COLO829 (cell line): Measurements from ENCODE around the gene TH.

ENCODE experiments used
- DNase-seq: peaks from one replicate; pipeline ENCODE4 v3.0.0; 2012; ENCODE audit warnings: low spot score

Gene TH

DNA sequence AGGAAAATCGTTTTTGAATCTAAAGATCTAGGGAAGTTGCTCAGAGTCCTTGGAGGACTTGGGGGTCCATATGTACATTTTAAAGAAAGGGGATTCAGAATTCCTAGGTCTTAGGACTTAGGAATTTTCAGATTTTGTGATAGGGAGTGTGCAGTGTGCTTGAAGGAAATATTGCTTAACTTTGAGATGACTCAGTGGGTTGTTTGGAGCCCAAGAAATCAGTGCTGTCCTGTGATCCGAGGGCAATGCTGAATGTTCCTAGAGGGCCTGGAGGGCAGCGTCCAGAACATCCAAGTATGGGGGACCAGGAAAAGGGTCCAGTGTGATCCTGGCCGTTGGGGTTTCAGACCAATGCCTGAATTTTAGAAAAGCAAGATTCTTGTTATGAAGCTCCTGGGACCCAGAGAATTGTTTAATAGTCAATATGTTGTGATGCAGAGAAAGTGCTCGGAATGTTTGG lies 29.3 kb downstream of the TH start:
- DNase-seq, result no peak

DNA sequence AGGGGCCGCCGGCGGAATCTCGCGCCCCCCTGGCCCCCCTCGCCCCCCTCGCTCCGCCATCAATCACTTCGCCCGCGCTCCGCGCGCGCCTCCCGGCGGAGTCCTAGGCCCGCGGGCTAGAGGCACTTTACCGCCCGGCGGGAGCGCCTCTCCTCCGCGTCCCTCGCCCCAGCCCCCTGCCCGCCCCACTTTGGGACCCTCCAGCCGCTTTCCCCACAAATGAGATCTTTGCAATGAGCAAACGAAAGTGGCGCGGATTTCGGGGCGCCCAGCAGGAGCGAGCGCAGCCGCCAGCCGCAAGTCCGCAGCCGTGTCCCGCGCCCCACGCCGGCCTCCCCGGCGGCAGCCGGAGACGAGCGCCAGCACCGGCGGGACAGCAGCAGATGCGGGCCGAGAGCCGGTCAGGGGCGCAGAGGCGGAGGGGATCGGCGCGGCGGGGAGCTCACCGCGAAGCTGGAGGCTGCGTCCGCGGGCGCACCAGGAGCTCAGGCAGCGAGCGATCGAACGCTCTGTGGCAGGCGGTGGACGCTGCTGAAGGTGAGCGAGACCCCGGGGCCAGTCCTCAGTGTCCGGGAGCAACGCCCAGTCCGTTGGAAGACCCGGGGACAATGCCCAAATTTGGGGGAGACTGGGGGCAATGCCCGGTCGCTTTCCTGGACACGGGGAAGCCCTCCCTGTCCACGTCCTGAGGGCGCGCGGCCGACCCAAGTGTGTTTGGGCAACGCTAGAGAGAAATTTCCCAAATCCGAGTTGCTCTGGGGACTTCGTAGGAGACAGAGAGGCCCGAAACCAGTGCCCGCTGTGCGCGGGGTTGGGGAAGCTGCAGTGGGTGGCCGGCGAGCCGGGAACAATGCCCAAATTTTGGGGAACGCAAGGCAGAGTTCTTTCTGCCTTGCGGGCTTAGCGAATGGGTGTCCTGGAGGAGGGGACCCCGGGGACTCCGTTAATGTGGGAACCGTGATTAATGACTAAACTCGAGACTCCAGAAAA lies 30.9 kb downstream of the TH start:
- DNase-seq, result no peak

DNA sequence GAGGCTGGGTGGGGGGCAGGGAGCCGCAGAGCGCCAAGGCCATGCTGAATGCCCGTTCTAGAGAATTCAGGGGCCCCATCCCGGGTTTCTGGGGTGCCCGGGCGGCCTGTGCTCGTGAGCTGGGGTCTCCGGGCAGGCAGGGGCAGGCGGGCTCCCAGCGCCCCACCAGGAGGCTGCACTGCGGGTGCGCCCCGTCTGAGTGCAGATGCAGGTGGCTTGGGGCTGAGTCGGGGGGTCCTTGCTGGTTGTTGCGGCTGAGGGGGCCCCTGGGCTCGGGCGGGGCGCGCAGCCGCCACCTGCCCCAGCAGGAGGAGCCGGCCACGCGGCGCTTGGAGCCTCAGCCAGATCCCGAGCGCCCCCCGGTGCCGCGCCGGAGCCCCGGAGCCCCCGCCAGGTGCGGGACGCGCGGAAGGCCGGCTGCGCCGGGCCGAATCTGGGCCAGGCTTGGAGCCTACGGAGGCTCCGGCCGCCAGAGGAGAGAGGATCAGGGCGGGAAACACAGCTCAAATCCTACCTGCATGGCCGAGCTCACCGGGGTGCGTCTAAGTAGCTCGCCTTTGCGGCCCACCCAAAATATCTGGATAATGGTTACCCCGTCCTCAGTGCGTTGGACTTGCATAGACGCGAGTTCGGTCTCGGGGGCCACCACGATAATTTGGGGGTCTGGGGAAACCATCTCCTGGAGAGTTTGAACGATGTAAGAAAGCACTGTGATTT lies 31.8 kb downstream of the TH start:
- no peak for DNase-seq

DNA sequence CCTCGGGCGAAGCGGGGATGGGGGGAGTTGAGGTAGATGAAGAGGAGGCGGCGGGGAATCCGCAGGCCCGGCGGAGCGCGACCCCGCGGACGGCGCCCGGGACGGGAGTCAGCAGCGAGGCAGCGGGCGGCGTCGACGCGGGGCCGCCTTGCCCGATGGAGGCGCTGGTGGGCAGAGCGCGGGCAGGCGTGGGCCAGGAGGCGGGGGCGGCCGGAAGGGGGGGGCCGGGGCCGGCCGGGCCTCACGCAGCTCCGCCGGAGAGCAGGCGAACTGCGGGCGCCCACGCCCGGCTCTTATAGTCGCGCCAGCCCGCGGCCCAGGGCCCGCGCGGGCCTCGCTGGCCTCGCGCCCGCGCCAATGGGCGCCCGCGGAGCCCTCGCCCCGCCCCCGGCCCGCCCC lies 32.5 kb downstream of the TH start, which contains the start of gene IGF2:
Gene IGF2, minus strand, starts transcription at position 267 of the 399 bp plus-strand sequence. CDS start 3,866 bp downstream, outside the sequence.
- no peak for DNase-seq

DNA sequence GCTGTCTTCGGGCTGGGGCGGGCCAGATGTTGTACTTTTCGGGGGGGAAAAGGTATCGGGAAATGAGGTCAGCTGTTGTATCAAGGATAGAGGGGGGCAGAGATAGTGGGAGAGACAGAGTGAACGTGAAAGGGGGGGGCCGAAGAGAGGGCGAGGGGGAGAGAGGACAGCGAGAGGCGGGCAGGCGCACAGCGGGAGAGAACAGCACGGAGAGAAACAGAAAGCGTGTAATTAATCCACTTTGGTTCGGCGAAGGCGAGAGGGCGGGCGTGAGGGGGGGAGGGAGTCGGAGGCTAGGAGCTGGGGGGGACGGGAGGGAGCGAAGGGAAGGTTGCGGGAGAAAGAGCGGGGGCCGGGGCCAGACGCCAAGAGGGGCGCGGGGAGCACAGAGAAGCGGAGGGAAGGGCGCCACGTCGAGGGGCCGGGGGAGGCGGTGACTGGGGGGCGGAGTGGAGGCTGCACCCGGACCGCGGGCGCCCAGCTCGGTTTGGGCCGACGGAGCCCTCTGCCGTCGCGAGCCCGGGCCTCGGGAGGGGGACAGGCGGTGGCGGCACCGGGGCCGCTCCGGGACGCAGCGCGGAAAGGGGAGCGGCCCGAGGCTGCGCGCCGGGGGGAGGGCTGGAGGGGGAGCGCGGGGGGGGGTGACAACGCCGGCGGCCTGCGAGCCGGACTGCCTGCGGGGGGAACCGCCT lies 33.0 kb downstream of the TH start:
- no peak for DNase-seq

DNA sequence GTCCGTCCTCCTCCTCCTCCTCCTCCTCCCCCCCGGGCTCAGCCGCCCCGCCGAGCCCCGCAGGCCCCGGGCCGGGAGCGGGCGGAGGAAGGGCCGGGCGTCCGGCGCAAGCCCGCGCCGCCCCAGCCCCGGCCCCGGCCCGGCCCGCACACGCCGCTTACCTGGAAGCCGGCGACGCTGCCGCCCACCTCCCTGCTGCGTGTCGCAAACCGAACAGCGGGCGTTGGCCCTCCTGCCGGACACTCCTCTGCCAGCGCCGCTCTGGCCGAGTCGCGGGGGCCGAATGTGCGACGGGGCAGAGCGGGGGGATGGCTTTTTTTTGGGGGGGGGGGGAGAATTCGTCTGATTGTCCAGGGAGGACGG lies 33.6 kb downstream of the TH start:
- no peak for DNase-seq

DNA sequence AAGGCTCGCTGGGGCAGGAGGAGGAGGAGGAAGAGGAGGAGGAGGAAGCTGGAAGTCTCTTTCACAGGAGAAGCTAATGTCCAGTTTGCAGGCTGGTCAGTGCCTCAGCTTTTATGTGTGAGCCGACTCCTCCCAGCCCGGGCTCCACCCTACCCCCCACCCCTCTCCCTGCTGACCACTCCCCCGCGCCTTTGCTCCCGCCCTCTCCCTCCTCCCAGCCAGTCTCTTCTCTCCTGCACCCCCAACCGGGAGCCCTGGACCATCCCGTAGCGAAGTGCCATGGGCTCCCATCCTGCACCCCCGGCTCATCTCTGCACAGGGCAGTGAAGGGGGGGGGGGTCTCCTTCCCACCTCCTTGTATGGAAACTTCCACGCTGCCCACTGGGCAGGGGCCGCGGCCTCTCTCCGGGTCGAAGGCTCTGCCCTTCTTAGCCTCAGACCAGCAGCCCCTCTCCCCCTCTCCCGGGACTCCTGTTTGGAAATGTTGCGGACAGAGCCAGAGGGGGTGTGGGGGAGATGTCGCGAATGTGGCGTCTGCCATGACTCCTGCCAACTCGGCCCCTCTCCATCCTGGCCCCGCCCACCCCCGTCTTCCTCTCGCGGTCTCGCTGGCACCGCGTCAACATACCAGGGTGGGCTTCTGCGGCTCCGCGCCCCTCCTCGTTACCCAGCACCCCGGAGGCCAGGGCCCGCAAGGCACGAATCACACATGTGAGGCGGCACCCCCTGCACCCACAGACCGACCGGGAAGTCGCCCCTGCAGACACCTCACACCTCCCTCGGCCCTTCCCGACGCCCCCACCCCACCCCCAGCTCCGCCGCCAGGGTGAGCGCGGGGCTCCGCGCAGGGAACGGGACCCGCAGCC lies 34.2 kb downstream of the TH start:
- peak; percentile 67 for DNase-seq

DNA sequence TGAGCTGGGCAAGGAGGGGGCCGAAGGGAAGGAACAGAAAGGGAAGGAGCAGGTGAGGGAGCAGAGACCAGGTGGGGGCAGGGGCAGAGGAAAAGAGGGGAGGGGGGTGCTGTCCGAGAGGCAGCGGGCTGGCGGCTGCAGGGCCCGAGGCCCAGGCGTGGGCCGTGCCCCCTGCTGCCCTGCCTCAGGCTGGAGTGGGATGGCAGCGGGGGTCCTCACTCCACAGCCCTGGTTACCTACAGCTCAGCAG lies 34.7 kb downstream of the TH start:
- no peak for DNase-seq

DNA sequence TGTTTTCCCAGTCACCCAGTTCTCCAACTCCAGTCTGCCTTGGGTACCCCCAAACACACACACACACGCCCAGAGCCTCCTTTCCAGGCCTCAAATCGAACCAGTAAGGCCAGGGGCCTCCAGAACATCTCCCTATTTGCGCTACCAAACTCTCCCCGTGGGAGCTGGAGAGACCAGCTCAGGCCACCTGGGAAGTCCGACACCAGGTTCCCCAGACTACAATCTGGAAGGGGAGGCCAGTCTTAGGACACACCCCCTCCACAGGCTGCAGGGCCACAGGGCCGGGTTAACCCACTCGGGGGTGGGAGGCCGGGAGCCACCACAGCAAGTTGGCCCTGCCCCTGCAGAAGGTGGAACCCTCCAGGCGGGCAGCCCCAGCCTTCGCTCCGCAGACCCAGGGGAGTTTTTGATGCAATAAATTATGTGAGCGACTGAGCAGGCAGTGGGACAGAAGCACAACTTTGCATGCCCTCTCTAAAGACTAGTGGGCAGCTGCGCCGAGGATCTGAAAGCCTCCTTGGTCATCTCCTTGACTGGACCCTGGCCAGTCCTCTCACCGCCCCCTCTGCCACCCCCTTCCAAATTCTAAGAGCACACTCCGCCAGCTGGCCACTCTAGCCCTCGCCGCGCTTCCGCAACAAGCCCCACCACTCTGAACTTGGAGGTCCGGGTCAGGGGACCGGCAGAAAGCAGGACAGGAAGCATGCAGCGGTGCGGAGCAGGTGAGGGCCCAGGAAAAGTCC lies 35.2 kb downstream of the TH start:
- no peak for DNase-seq

DNA sequence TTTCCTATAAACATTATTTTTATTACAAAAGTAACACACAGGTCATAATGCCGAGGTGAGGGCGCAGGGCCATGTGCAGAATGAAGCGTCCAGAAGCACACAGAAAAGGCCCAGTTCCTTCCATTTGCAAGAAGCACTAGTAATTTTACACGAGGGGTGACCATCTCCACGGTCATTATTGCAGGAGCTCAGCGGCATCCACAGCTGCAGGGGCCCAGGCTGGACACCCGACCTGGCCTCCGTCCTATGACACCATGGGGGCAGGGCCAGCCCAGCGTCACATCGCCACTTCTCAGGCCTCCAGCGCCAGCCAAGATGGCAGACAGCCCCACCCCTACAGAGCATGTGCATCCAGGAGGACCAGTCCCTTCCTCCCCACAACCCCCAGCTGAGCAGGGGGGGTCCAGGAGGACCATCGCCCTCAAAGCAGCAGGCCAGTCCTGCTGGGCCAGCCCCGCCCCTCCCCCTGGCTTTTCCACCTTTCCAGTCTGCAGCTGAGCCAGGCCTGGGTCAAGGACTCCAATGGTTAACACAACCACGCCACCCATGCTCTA lies 35.9 kb downstream of the TH start:
- DNase-seq, result no peak

DNA sequence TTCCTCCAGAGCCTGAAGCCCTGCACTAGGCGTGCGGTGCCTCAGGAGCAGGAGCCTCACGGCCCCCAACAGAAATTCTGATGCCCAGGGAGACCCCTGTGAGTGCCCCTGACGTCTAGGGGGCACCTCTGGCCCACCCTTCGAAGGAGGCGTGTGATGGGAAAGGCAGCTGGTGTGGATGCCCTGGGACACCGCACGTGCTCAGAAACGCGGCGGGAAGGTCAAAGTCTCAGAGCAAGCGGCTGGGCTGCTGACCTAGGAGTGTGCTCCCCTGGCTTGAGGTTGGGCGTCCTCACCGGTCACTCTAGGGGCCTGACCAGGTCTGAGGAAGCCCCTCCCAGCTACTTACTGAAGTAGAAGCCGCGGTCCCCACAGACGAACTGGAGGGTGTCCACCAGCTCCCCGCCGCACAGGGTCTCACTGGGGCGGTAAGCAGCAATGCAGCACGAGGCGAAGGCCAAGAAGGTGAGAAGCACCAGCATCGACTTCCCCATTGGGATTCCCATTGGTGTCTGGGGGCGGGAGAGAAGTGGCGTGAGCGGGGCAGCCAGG lies 36.5 kb downstream of the TH start:
- no peak for DNase-seq

DNA sequence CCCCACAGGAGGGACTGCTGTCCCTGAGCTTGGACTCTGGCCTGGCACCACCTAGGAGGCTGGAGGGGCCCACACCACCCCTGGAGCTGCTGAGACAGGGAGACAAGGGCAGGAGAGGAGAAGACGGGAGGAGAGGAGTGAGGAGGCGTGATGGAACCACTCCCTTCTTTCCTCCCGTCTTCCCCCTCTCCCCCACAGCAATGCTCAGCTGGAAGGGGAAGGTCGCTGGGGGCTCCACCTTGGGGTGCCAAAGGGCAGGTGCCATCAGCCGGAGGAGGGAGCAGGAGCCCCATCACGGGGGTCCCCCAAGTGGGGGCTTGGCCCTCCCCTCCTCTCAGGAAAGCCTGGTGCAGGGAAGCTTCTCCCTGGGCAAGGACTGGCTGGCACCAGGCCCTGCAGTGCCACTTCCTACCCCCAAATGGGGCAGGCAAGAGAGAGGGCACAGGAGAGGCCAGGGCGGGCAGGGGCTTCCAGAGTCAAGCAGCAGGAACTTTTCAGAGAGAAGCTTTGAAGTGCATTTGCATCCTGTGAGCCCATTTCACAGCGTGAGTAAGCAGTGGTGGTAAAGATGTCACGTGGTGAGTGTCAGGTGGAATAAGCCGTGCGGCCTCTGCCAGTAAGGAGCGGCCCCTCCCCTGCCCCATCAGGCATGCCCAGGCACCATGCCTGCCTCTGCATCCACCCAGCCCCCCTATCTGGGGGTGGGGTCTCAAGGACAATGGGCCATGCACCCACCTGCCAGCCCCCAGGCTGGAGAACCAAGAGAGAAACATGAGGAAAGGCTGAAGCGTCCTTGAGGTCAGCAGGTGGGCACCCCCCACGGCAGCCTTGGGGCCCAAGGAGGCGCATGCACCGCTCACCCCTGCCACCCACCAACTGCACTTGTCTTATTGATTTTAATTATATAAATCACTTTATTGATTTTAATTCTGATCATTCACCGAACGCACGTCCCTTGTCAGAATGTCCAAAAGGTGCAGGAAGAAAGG lies 37.3 kb downstream of the TH start:
- no peak for DNase-seq

DNA sequence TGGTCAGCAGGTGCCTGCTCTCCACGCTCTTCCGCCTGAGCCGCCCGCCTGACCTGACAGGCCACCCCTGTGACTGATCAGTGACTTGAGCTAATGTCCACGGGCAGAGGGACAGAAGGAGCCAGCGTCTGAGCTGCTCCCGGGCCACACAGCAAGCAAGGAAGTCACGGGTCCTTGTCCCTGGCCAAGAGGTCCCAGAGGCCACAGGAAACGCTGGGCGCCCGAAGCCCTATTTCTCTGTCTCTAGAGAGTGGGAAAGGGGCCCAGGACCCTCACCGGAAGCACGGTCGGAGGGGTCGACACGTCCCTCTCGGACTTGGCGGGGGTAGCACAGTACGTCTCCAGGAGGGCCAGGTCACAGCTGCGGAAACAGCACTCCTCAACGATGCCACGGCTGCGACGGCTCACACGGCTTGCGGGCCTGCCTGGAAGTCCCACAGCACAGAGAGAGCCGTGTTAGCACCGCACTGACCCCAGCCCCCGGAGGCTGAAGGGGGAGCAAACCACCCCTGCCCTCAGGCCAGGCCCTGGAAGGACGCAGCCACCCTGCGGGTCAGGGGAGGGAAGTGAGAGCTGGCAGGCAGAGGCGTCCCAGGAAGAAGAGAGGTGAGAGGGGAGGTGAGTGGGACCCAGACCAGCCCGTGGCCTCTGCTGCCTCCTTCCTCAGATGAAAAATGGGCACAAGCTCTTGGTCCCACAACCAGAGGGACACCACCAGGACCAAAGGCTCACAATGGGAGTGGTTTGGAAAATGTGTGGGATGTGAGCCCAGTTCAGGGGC lies 38.2 kb downstream of the TH start:
- DNase-seq, result no peak

DNA sequence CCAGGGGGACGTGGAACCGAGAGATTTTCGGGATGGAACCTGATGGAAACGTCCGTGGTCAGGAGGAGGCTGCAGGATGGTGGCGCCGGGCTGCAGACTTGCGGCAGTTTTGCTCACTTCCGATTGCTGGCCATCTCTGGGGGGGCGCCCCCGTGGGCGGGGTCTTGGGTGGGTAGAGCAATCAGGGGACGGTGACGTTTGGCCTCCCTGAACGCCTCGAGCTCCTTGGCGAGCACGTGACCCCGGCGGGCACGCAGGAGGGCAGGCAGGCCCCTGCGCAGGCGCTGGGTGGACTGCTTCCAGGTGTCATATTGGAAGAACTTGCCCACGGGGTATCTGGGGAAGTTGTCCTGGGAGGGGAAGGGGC lies 38.8 kb downstream of the TH start:
- no peak for DNase-seq

DNA sequence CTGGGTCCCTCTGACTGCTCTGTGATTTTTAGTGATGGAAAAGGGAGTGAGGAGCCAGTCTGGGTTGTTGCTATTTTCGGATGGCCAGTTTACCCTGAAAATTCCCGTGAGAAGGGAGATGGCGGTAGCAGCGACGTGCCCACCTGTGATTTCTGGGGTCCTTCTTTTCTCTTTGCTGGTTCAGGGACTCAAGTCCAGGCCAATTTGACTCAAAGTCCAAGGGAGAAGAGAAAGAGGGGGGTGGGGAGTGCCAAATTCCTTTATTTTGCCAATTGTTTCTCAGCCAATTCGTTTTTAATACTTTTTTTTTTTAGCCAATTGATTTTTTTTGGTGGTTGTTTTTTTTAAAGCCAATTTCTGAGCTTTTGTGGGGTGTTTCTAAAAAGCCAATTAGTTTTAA lies 39.4 kb downstream of the TH start:
- no peak for DNase-seq

DNA sequence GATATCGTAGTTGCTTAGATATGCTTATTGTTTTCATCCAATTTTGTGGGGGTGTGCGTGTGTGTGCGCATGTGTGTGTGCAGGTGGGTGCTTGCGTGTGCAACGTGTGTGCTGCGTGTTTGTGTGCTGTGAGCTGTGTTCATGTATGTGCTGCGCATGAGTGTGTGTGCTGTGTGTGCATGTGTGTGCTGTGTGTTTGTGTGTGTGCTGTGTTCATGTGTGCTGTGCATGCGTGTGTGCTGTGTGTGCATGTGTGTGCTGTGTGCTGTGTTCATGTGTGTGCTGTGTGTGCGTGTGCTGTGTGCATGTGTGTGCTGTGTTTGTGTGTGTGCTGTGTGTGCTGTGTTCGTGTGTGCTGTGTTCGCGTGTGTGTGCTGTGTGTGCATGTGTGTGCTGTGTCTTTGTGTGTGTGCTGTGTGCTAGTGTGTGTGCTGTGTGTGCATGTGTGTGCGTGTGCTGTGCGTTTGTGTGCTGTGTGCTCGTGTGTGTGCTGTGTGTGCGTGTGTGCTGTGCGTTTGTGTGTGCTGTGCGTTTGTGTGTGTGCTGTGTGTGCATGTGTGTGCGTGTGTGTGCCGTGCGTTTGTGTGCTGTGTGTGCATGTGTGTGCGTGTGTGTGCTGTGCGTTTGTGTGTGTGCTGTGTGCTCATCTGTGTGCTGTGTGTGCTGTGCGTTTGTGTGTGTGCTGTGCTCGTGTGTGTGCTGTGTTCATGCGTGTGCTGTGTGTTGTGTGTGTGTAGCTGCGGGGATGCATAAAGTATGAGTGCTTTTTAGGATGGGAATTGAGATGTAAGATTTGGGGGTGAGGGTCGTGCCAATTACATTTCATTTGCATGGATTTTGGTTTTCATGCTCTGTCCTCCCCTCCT lies 40.0 kb downstream of the TH start:
- DNase-seq, result no peak

DNA sequence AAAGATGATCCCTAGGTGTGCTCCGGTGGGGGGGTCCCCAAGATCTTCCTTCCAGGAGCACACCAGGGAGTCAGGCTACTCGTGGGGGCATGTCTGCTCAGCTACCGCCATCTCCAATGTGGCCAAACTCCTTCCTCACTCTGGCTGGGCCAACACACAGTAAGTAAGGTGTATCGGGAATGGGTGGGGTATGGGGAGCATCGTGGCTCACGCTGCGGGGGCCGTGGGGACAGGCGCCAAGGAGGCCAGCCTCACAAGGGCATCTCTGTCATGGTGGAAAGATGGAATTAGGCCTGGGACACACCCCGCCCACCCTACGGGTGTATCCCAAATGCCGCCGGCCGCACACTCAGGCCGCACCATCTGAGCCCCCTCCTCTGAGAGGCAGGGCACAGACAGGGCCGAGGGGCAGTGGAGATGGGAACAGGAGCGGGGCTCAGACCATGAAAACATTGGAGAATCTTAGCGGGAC lies 40.7 kb downstream of the TH start:
- DNase-seq, result no peak
